ENCODE measurements around the gene MARCO. TPM values are rescaled to one million over a fixed set of nuclear protein-coding genes. Genes with fewer than 3 reads are reported as not detected.
"Not testable (repeated sequence)": the region's sequence is repeated elsewhere in the genome, so short reads cannot be mapped to it uniquely, and the experiment has no call there.

Gene MARCO
- total RNA-seq, 1 donor from 2014 or later = not detected

GRCh38 chr2:118929059-118929458 is 12.9 kb upstream of the MARCO start:
- DNase-seq (ENCODE audit: low read depth, low spot score) = no peak

- no peak for DNase-seq (ENCODE audit: low read depth, low spot score)
Observed at GRCh38 chr2:118932949-118933348, 9.0 kb upstream of the MARCO start.

DNA sequence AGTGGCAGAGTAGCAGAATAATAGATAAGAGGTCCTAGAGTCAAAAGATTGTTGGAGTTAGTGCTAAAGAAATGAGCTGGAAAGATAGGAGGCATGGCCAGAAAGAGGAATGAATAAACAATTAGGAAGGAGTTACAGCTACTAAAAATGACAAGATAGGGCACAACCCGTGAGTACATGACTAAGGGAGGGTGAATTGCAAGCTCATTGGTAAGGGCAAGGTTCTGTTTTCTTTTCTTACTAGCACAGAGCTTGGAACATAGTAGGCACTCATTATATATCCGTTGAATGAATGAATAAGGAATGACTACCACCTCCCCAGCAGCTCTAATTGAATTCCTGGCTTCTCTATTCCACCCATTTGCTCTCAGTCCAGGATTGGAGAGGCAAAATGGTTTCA is 5.7 kb upstream of the MARCO start:
- DNase-seq (ENCODE audit: low read depth, low spot score) = no peak

GRCh38 chr2:118936936-118937335 is 5.1 kb upstream of the MARCO start:
- DNase-seq (ENCODE audit: low read depth, low spot score) = no peak

- no peak for DNase-seq (ENCODE audit: low read depth, low spot score)
Observed at GRCh38 chr2:118937817-118938216, 4.2 kb upstream of the MARCO start.

- DNase-seq (ENCODE audit: low read depth, low spot score) = no peak
Observed at GRCh38 chr2:118939994-118940393, 2.0 kb upstream of the MARCO start.

DNA sequence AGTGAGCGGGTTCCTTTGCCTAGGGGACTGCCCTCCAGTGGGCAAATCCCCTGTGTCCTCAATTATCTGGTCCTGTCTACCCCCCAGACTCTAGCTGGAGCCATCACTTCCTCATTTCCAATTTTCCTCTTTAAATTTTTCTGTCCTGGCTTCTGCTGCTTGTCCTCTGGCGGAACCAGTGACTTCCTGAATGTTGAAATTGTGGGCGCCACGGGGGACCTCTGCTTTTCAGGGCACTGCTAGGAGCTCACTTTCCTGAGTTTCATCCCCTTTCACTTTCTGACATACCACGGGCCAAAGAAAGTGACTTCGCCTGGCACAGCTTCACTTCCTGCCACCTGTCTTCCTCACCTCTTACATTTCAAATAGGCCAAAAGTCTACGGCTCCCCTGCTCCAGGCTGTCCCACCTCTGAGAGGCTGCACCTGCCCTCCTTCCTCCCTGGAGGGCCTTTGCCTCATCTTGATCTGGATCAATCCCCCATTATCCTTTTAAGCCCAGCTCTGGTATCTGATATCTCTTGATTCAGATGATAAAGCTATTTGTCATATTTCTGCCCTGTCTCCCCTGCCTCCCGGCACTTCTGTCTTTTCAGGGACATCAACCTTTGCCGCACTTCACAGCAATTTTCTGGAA is 1.4 kb upstream of the MARCO start:
- DNase-seq (ENCODE audit: low read depth, low spot score) = no peak

- no peak for DNase-seq (ENCODE audit: low read depth, low spot score)
Observed at GRCh38 chr2:118943286-118943685, 1.3 kb downstream of the MARCO start.

GRCh38 chr2:118945881-118946280 is 3.9 kb downstream of the MARCO start:
- DNase-seq (ENCODE audit: low read depth, low spot score) = no peak

- not testable (repeated sequence) for DNase-seq (ENCODE audit: low read depth, low spot score)
Observed at GRCh38 chr2:118948266-118948665, 6.3 kb downstream of the MARCO start.

DNA sequence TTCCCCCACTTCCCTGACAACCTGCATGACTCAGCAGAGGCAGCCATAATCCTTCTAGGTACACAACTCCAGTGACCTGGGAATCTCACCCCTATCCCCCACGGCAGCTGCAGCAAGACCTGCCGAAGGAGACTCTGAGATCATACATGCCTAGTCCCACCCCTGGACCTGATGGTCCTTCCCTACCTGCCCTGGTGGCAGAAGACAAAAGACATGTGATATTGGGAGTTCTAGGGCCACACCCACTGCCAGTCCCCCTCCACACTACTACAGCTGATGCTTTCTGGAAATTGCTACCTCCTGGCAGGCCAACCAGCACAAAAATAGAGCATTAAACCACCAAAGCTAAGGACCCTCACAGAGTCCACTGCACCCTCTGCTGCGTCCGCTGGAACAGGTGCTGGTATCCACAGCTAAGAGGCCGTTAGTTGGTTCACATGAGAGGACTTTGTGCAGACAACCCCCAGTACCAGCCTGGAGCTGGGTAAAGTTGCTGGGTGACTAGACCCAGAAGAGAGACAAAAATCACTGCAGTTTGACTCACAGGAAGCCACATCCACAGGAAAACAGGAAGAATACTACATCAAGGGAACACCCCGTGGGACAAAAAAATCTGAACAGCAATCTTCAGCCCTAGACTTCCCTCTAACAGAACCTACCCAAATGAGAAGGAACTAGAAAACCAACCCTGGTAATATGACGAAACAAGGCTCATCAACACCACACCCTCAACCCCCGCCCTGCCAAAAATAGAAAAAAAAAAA is 12.5 kb downstream of the MARCO start:
- DNase-seq (ENCODE audit: low read depth, low spot score) = no peak

DNA sequence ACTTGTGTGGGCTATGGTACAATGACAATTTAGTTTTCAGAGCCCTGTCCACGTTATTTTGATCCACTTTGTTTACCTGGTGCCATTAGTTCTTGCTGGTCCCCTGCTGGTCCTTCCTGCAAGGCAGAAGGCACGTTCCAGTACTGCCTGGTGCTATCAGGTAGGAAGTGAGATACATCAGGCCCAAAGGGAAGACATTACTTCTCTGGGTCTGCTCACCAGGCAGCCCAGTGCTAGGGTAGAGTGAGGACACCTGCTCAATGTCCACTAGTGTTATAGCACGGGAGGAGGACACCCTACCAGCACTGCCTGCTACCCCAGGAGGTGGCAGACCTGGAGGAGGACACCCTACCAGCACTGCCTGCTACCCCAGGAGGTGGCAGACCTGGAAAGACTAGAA is 23.7 kb downstream of the MARCO start:
- DNase-seq (ENCODE audit: low read depth, low spot score) = no peak

DNA sequence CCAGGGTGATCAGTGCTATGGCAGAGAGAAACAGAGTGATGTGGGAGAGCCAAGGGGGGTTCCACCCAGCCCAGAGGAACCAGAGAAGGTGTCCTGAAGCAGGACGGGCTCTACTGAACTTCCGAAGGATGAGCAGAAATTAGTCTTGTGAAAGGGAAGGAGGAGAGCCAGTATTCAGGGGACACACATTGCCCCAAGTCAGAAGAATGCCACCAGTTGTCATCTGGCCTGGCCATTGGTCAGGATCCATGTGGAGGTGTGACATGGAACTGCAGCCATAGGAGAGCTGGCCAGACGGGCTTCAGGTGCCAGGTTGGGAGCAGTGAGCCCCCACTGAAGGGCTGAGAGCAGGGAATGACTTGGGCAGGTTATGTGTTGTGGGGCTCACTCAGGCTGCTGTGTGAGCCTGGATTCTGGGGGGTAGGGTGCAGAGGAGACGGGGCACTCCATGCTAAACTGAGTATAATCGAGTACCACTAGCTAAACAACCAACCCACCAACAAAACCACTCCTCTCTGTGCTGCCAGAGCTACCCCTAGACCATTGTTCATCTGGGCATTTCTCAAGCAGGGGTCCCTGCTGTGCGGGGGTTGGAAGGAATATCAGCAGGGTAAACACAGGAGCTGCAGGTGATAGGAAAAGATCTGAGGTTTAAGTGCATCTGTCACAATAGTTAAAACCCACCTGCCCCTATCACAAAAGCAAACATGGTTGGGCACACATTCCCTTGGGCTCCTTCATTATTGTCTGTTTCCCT is 25.3 kb downstream of the MARCO start:
- no peak for DNase-seq (ENCODE audit: low read depth, low spot score)

DNA sequence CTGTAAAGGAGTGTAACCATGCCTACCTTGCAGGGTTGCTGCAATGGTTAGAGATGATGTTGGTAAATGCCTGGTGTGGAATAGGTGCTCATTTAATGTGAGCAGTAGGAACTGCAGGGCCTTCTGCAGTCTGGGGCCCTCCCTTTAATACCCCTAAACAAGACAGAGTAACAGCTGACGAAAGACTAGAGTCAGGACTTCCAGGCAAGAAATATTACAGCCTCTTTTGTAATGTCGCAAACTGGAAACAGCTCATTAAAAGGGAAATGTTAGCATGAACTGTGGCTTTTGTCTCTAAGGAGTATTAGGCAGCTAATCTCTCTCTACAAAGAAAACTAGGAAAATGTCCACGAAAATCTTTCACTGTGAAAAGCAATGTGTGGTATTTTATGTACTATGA is 26.0 kb downstream of the MARCO start:
- no peak for DNase-seq (ENCODE audit: low read depth, low spot score)

GRCh38 chr2:118968961-118969733 is 27.2 kb downstream of the MARCO start:
- no peak for DNase-seq (ENCODE audit: low read depth, low spot score)

DNA sequence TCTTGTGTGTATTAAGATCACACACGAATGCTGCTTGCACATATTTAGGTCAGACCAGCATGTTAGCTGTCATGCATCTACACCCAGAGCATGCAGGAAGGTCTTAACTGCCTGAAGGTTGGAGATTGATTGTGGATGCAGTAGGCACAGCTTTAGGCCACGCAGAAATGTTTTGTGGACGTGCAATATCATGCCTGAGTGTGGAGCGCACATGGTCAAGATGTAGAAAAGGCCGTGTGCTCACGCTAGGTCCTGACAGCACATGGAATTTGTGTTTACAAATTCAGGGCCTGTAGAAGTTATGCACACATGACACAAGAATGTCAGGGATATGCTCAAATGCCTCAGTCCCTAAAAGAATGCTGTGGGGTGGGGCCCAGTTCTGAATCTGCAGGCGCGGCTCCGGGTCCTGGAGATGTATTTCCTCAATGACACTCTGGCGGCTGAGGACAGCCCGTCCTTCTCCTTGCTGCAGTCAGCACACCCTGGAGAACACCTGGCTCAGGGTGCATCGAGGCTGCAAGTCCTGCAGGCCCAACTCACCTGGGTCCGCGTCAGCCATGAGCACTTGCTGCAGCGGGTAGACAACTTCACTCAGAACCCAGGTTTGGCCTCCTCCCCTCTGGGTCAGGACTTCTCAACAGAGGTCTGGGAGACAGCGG is 27.9 kb downstream of the MARCO start:
- DNase-seq (ENCODE audit: low read depth, low spot score) = no peak

- DNase-seq (ENCODE audit: low read depth, low spot score) = no peak
Observed at GRCh38 chr2:118970396-118971135, 28.6 kb downstream of the MARCO start.

DNA sequence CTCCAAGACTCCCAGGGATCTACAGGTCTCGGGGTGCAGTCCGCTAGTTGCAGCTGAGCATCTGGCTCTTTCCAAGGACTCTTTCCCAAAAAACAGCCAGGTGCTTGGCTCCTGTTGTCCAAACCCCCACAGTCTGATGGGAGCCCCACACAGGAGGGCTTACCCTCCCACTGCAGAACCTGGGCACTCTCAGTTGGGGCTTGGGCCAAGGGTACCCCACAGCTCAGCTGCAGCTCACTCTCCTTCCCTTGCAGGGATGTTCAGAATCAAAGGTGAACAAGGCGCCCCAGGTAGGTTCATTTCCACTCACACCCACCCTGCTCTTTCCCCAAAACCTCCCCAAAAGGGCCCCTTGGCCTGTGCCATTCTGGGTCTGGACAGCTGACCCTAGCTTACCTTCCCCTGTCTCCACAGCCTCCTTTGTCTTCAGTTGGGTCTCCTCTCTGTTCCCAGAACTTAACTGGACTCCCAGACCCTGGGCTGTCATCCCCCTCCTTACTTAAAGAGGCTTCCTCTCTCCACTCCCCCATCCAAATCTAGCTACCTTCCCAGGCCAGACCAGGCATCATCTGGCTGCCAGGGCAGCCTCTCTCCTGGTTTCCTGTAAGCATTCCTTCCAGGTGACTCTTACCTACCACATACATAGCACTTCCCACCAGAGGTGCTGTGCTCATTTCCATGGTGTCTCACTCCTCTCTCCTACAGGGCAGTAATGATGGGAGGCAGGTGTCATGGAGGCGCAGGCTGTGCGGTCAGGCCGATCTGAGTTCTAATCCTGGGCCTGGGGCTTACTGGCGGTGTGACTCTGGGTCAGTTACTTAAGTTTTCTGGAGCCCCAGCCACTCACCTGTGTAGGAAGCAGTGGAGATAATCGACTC is 29.5 kb downstream of the MARCO start:
- DNase-seq (ENCODE audit: low read depth, low spot score) = no peak

- DNase-seq (ENCODE audit: low read depth, low spot score) = no peak
Observed at GRCh38 chr2:118973542-118973951, 31.6 kb downstream of the MARCO start.

Measured in pulmonary artery endothelial cell (primary cell).